ENCODE results near the gene MYNN.
"Not testable (repeated sequence)": the region's sequence is repeated elsewhere in the genome, so short reads cannot be mapped to it uniquely, and the experiment has no call there.

Gene MYNN

GRCh38 chr3:169772897-169773816 is at the start of gene MYNN:
MYNN (plus strand) TSS chr3:169773396; CDS start chr3:169774296, 900 bp downstream.
- DNase-seq = no peak

GRCh38 chr3:169731857-169732256 is 41.3 kb upstream of the MYNN start:
- DNase-seq = not testable (repeated sequence)

DNA sequence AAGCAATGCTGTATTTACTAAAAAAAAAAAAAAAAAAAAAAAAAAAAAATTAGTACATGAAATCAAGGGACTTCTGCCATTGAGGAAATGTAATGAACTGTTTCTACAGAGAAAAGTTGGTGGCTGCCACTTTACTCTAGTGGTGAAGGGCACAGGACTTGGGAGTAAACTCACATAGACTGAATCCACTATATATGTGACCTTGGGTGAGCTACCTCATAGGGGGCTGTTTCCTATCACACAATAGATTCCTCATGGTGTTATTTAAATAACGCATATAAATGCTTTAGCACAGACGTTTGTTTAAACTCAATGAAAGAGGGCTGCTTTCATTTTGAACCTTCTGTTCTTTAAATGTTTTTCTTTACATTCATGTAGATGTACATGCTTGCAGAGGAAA is 34.1 kb upstream of the MYNN start:
- no peak for DNase-seq

DNA sequence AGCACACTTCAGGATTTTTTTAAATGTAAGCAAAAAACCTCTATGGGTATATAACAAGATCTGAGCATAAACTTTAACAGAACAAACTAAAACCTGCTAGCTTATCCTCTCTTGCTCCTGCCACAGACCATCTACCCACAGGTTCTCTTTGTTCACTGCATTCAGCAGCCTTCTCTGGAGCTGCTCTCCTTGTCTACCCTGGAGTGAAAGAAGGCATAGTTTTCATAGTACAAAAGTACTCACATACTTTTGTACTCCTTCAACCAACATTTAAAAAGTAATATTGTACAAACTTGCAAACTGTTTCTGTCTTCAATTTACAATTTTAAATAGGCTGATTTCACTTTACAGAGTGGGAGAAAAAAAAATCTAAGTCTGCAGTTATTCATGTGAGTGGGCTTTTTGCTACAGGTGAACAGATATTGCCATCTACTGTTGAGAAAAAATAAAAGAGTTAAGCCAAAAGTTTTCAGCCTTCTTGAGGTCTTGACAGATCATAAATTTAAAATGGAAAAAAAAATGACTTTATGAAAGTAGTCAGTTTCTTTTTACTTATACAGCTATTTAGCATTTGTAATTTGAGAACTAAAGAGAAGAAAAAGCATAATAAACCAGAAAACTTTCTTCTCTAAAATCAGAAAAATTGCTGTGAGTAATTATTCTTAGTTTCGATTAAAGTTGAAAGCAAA is 28.7 kb upstream of the MYNN start:
- no peak for DNase-seq

DNA sequence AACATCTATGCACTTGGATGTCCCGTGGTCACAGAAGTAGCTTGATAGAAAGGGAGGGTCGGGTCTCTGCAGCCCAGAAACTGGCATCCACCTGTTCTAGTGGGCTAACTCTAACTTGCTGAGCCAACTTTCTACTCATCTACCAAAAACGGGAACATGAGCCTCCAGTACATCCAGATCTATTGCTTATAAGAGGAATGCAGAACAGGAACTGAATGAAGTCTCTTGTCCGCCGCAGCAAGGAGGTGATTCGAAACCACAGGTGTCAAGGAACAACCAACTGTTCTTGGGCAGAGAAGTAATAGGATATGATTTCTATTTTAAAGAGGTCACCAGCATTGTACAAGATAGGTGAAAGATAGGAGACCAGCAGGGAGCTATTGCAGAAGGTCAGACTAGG is 26.3 kb upstream of the MYNN start:
- no peak for DNase-seq

GRCh38 chr3:169748670-169749069 is 24.5 kb upstream of the MYNN start:
- no peak for DNase-seq

DNA sequence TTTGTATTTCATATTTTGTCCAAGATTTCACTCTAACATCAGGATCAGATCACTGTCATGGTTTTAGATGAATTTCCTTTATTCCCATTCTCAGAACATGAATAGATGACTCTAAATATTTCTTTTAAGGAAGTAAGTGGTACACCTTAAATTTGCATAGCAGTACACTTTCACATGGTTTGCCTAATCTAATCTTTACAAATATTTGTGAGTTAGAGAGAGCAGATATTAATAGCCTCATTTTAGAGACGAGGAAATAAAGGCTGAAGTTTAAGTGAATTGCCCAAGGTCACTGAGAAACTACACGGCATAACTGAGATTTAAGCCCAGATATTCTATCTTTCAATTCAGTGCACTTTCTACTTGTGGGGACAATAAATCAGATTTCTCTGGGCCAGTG is 22.5 kb upstream of the MYNN start:
- no peak for DNase-seq

GRCh38 chr3:169751875-169752274 is 21.3 kb upstream of the MYNN start:
- no peak for DNase-seq

- DNase-seq = no peak
These were observed 18.5 kb upstream of the MYNN start for GRCh38 chr3:169754711-169755110.

- DNase-seq = no peak
These were observed 17.7 kb upstream of the MYNN start for GRCh38 chr3:169755488-169755887.

GRCh38 chr3:169758359-169758994 is 14.7 kb upstream of the MYNN start:
- no peak for DNase-seq

DNA sequence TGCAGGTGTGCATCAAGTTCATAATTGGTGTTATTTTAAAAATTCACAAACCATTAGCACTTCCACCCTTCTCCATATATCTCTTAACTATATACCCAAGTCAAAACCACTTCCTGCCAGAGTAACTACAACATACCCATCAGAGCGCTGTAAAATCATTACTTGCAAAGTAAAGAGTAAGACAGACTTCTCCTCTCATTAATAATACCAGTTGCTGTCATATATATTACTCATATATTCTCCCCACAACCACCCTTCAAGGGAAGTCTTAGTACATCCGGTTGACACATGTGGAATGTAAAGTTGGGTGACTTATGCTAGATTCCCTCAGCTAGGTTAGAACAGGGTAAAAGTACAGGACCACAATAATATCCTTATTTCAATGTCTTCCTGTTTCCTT is 13.9 kb upstream of the MYNN start:
- DNase-seq = no peak

GRCh38 chr3:169760479-169760878 is 12.7 kb upstream of the MYNN start:
- DNase-seq = no peak

DNA sequence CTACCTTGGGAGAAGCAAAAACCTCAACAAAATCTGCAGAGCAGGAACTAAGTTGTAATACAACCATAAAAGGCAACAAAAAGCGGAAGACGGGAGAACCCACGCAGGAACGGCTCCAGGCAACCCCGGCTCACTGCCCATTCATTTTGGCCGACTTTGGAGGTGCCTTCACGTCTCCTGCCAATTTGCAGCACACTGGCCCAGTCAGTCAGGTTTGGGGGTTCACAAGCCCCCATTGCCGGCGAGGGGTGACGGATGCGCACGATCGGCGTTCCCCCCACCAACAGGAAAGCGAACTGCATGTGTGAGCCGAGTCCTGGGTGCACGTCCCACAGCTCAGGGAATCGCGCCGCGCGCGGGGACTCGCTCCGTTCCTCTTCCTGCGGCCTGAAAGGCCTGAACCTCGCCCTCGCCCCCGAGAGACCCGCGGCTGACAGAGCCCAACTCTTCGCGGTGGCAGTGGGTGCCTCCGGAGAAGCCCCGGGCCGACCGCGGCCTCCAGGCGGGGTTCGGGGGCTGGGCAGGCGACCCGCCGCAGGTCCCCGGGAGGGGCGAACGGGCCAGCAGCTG is 8.8 kb upstream of the MYNN start:
- DNase-seq = no peak

GRCh38 chr3:169764882-169765612 is 8.1 kb upstream of the MYNN start, which contains the start of gene TERC:
TERC (minus strand) TSS chr3:169765060.
- DNase-seq = peak; percentile 53

GRCh38 chr3:169769287-169770181 is 3.7 kb upstream of the MYNN start, which contains the start of gene ACTRT3:
ACTRT3 (minus strand) TSS chr3:169769561; CDS start chr3:169769520, 41 bp downstream.
- DNase-seq = no peak

DNA sequence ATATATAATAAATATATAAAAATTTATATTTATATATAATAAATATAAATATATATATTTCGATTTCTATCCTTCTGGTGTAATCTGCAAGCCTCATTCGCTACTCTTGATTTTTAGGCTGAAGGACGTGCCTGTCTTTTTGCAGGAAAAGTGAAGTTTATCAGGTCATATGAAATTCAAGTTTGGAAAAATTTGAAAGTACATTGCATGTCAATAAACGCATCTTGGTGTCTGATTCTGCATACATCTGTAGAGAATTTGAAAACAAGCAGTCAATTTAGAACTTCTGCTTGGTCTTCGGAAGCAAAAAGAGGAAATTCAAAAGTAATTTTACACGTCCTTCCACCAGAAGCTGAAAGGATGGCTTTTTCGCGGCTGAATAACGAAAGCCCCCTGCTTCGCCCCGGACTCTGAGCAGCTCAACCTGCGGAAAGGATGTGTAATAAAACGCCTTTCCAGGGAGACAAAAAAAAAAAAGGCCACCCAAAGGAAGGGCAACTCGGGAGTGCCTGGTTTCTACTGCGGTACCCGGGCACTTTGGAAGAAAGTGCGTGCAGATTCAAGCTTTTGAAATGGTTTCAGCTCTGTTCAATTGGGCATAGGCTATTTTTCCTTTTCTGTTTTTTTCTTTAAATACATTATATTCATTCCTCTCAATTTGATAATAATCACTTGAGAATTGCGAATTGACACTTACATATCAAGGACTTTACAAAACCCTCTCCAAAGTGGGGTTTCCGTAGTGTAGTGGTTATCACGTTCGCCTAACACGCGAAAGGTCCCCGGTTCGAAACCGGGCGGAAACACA is 1.5 kb upstream of the MYNN start:
- DNase-seq = no peak

DNA sequence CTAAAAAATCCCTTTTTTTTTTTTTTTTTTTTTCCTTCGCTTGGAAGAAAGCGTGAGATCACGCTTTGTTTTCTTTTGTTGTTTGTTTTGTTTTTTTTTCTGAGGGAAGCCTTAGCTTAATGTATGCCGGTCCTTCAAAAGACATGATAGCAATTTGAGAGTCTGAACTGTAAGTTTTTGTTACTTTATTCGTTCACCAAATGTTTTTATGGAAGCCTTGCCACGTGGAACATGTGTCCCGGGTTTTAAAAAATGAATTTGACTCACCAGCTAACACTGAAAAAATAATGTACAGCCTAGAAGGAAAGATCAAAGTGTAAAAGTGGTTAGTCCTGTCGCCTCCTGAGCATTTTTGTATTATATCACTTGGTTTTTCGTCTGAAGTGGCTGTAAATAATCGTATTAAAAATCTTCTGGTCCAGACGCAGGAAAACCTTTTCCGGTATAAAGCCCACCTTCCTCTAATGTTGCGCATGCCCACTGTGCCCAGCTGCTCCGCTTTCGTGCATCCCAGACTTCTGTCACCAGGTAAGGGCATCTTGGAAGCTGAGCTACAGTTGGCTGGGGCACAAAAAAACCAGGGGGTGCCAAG is 795 bp upstream of the MYNN start:
- DNase-seq = no peak

GRCh38 chr3:169774186-169774585 is 990 bp downstream of the MYNN start:
- DNase-seq = no peak

GRCh38 chr3:169777822-169778221 is 4.6 kb downstream of the MYNN start:
- DNase-seq = no peak

Data from cortex of kidney (tissue), 1 donor.